ENCODE data around the gene WDR12.
"Not testable (repeated sequence)": the region's sequence is repeated elsewhere in the genome, so short reads cannot be mapped to it uniquely, and the experiment has no call there.

The WDR12 gene

GRCh38 chr2:202883987-202884675 lies 27.3 kb downstream of the WDR12 start:
- no peak for DNase-seq

GRCh38 chr2:202881570-202881969 lies 29.9 kb downstream of the WDR12 start:
- DNase-seq, result no peak

GRCh38 chr2:202877699-202878098 lies 33.8 kb downstream of the WDR12 start:
- no peak for DNase-seq

- peak; percentile 82 for DNase-seq
Measured at GRCh38 chr2:202871300-202872141, 40.0 kb downstream of the WDR12 start, which contains the start of gene ICA1L. TSS of gene ICA1L (minus strand) at chr2:202871766. CDS start at chr2:202829009, 42,757 bp downstream.

GRCh38 chr2:202870431-202871299 lies 40.8 kb downstream of the WDR12 start:
- peak; percentile 86 for DNase-seq

GRCh38 chr2:202861987-202862386 lies 49.5 kb downstream of the WDR12 start:
- DNase-seq, result no peak

- DNase-seq, result no peak
Measured at GRCh38 chr2:202858601-202859000, 52.9 kb downstream of the WDR12 start.

- not testable (repeated sequence) for DNase-seq
Measured at GRCh38 chr2:202849343-202849742, 62.1 kb downstream of the WDR12 start.

GRCh38 chr2:202848813-202849212 lies 62.7 kb downstream of the WDR12 start:
- DNase-seq, result no peak

- DNase-seq, result no peak
Measured at GRCh38 chr2:202847693-202848524, 63.6 kb downstream of the WDR12 start.

- DNase-seq, result no peak
Measured at GRCh38 chr2:202844656-202845055, 66.8 kb downstream of the WDR12 start.

GRCh38 chr2:202842690-202843089 lies 68.8 kb downstream of the WDR12 start:
- DNase-seq, result no peak

- no peak for DNase-seq
Measured at GRCh38 chr2:202841090-202841867, 70.2 kb downstream of the WDR12 start.

GRCh38 chr2:202831242-202832220 lies 79.9 kb downstream of the WDR12 start:
- DNase-seq, result peak; percentile 67

GRCh38 chr2:202824901-202825300 lies 86.6 kb downstream of the WDR12 start:
- no peak for DNase-seq
